ENCODE data around the gene RABGAP1L.
"Not testable (repeated sequence)": the region's sequence is repeated elsewhere in the genome, so short reads cannot be mapped to it uniquely, and the experiment has no call there.

RABGAP1L gene

GRCh38 chr1:175033953-175034352 lies 874.6 kb downstream of the RABGAP1L start:
- Histone ChIP-seq H3K4me1 (ENCODE audit: control insufficient read depth, low read depth, low read length) (peaks cover 21% of the 10 kb centered on the region), H3K27ac (ENCODE audit: low read length) (no peak overlapping the region), H3K4me3 (ENCODE audit: low read length) (no peak overlapping the region), H3K9ac (ENCODE audit: low read length) (no peak overlapping the region), H3K9me3 (ENCODE audit: control insufficient read depth, low read depth, low read length) (no peaks in the 10 kb centered on the region), H3K27me3 (ENCODE audit: control insufficient read depth, insufficient read depth, low read length) (no peaks in the 10 kb centered on the region), H3K36me3 (ENCODE audit: control insufficient read depth, low read depth, low read length) (no peaks in the 10 kb centered on the region)

- no peak overlapping the region for H3K27ac ChIP-seq (ENCODE audit: low read length)
- H3K36me3 ChIP-seq (ENCODE audit: control insufficient read depth, low read depth, low read length) = no peaks in the 10 kb centered on the region
- H3K9ac ChIP-seq (ENCODE audit: low read length) = no peak overlapping the region
Observed at GRCh38 chr1:175034775-175035174, 875.5 kb downstream of the RABGAP1L start.

GRCh38 chr1:175035865-175036264 lies 876.5 kb downstream of the RABGAP1L start:
- no peaks in the 10 kb centered on the region for H3K9me3 ChIP-seq (ENCODE audit: control insufficient read depth, low read depth, low read length)
- H3K4me3 ChIP-seq (ENCODE audit: low read length) = no peak overlapping the region
- no peaks in the 10 kb centered on the region for H3K36me3 ChIP-seq (ENCODE audit: control insufficient read depth, low read depth, low read length)
- no peaks in the 10 kb centered on the region for H3K27me3 ChIP-seq (ENCODE audit: control insufficient read depth, insufficient read depth, low read length)
- H3K4me1 ChIP-seq (ENCODE audit: control insufficient read depth, low read depth, low read length) = peaks cover 17% of the 10 kb centered on the region
- no peak overlapping the region for H3K9ac ChIP-seq (ENCODE audit: low read length)
- no peak overlapping the region for H3K27ac ChIP-seq (ENCODE audit: low read length)

More at GRCh38 chr1:175034775-175035174, 875.5 kb downstream of the RABGAP1L start:
- Histone ChIP-seq H3K9me3 (ENCODE audit: control insufficient read depth, low read depth, low read length) (no peaks in the 10 kb centered on the region), H3K27me3 (ENCODE audit: control insufficient read depth, insufficient read depth, low read length) (no peaks in the 10 kb centered on the region), H3K4me3 (ENCODE audit: low read length) (no peak overlapping the region), H3K4me1 (ENCODE audit: control insufficient read depth, low read depth, low read length) (peaks cover 17% of the 10 kb centered on the region)

GRCh38 chr1:175036476-175036875 lies 877.2 kb downstream of the RABGAP1L start:
- no peaks in the 10 kb centered on the region for H3K27me3 ChIP-seq (ENCODE audit: control insufficient read depth, insufficient read depth, low read length)
- H3K9me3 ChIP-seq (ENCODE audit: control insufficient read depth, low read depth, low read length) = no peaks in the 10 kb centered on the region
- H3K4me1 ChIP-seq (ENCODE audit: control insufficient read depth, low read depth, low read length) = peaks cover 17% of the 10 kb centered on the region
- H3K27ac ChIP-seq (ENCODE audit: low read length) = no peak overlapping the region
- no peaks in the 10 kb centered on the region for H3K36me3 ChIP-seq (ENCODE audit: control insufficient read depth, low read depth, low read length)
- H3K4me3 ChIP-seq (ENCODE audit: low read length) = no peak overlapping the region
- H3K9ac ChIP-seq (ENCODE audit: low read length) = no peak overlapping the region

GRCh38 chr1:175037416-175037815 lies 878.1 kb downstream of the RABGAP1L start:
- H3K36me3 ChIP-seq (ENCODE audit: control insufficient read depth, low read depth, low read length) = no peaks in the 10 kb centered on the region
- no peak overlapping the region for H3K27ac ChIP-seq (ENCODE audit: low read length)

GRCh38 chr1:175040324-175040879 lies 881.1 kb downstream of the RABGAP1L start:
- Histone ChIP-seq H3K4me1 (ENCODE audit: control insufficient read depth, low read depth, low read length) (peaks cover 22% of the 10 kb centered on the region), H3K27ac (ENCODE audit: low read length) (no peak overlapping the region), H3K9me3 (ENCODE audit: control insufficient read depth, low read depth, low read length) (no peaks in the 10 kb centered on the region), H3K4me3 (ENCODE audit: low read length) (no peak overlapping the region), H3K9ac (ENCODE audit: low read length) (no peak overlapping the region), H3K27me3 (ENCODE audit: control insufficient read depth, insufficient read depth, low read length) (no peaks in the 10 kb centered on the region), H3K36me3 (ENCODE audit: control insufficient read depth, low read depth, low read length) (no peaks in the 10 kb centered on the region)

More at GRCh38 chr1:175037416-175037815, 878.1 kb downstream of the RABGAP1L start:
- H3K27me3 ChIP-seq (ENCODE audit: control insufficient read depth, insufficient read depth, low read length) = no peaks in the 10 kb centered on the region
- H3K4me1 ChIP-seq (ENCODE audit: control insufficient read depth, low read depth, low read length) = peaks cover 17% of the 10 kb centered on the region
- H3K9me3 ChIP-seq (ENCODE audit: control insufficient read depth, low read depth, low read length) = no peaks in the 10 kb centered on the region
- no peak overlapping the region for H3K4me3 ChIP-seq (ENCODE audit: low read length)
- H3K9ac ChIP-seq (ENCODE audit: low read length) = no peak overlapping the region

GRCh38 chr1:175042650-175043049 lies 883.3 kb downstream of the RABGAP1L start:
- Histone ChIP-seq H3K9me3 (ENCODE audit: control insufficient read depth, low read depth, low read length) (no peaks in the 10 kb centered on the region), H3K27me3 (ENCODE audit: control insufficient read depth, insufficient read depth, low read length) (no peaks in the 10 kb centered on the region), H3K36me3 (ENCODE audit: control insufficient read depth, low read depth, low read length) (no peaks in the 10 kb centered on the region), H3K4me1 (ENCODE audit: control insufficient read depth, low read depth, low read length) (peaks cover 5% of the 10 kb centered on the region), H3K27ac (ENCODE audit: low read length) (no peak overlapping the region), H3K9ac (ENCODE audit: low read length) (no peak overlapping the region), H3K4me3 (ENCODE audit: low read length) (no peak overlapping the region)

GRCh38 chr1:175043824-175044223 lies 884.5 kb downstream of the RABGAP1L start:
- Histone ChIP-seq H3K27ac (ENCODE audit: low read length) (no peak overlapping the region), H3K9ac (ENCODE audit: low read length) (no peak overlapping the region), H3K36me3 (ENCODE audit: control insufficient read depth, low read depth, low read length) (no peaks in the 10 kb centered on the region), H3K4me1 (ENCODE audit: control insufficient read depth, low read depth, low read length) (peaks cover 5% of the 10 kb centered on the region), H3K9me3 (ENCODE audit: control insufficient read depth, low read depth, low read length) (no peaks in the 10 kb centered on the region), H3K27me3 (ENCODE audit: control insufficient read depth, insufficient read depth, low read length) (no peaks in the 10 kb centered on the region), H3K4me3 (ENCODE audit: low read length) (no peak overlapping the region)

- not testable (repeated sequence) for H3K27ac ChIP-seq (ENCODE audit: low read length); H3K9ac ChIP-seq (ENCODE audit: low read length); H3K4me3 ChIP-seq (ENCODE audit: low read length); H3K36me3 ChIP-seq (ENCODE audit: control insufficient read depth, low read depth, low read length); H3K27me3 ChIP-seq (ENCODE audit: control insufficient read depth, insufficient read depth, low read length); H3K9me3 ChIP-seq (ENCODE audit: control insufficient read depth, low read depth, low read length); H3K4me1 ChIP-seq (ENCODE audit: control insufficient read depth, low read depth, low read length)
Observed at GRCh38 chr1:175044591-175044990, 885.3 kb downstream of the RABGAP1L start.

Measured in iPS-18a (cell line).